Parathyroid adenoma (tissue), 2 donors: ENCODE results near the gene PLK3.

ENCODE experiments used
- H2AFZ ChIP-seq: fragments of 300-600 bp; sonication (generic); one replicate; pipeline ENCODE4 v1.7.0; 2017; ENCODE audit warnings: antibody characterized with exemption, mild to moderate bottlenecking
- H3K27ac ChIP-seq: fragments of 300-600 bp; sonication (generic); one replicate; pipeline ENCODE4 v1.7.0; 2017
- H3K27me3 ChIP-seq: fragments of 300-600 bp; sonication (generic); one replicate; pipeline ENCODE4 v1.7.0; 2017; ENCODE audit warnings: low read length; ENCODE audit not compliant: control insufficient read depth, insufficient read depth
- H3K36me3 ChIP-seq: fragments of 300-600 bp; sonication (generic); one replicate; pipeline ENCODE4 v1.7.0; 2017; ENCODE audit warnings: low read length; ENCODE audit not compliant: control insufficient read depth, insufficient read depth
- H3K4me1 ChIP-seq: fragments of 300-600 bp; sonication (generic); one replicate; pipeline ENCODE4 v1.7.0; 2017; ENCODE audit warnings: control low read depth
- H3K4me2 ChIP-seq: fragments of 300-600 bp; sonication (generic); one replicate; pipeline ENCODE4 v1.7.0; 2017; ENCODE audit warnings: low read length
- H3K4me3 ChIP-seq: fragments of 300-600 bp; sonication (generic); one replicate; pipeline ENCODE4 v1.7.0; 2017; ENCODE audit warnings: low read depth, low read length
- H3K79me2 ChIP-seq: fragments of 300-600 bp; sonication (generic); one replicate; pipeline ENCODE4 v1.7.0; 2017; ENCODE audit warnings: control low read depth
- H3K9ac ChIP-seq: fragments of 300-600 bp; sonication (generic); one replicate; pipeline ENCODE4 v1.7.0; 2017; ENCODE audit warnings: mild to moderate bottlenecking
- H3K9me3 ChIP-seq: fragments of 300-600 bp; sonication (generic); one replicate; pipeline ENCODE4 v1.7.0; 2017; ENCODE audit warnings: low read length; ENCODE audit not compliant: control insufficient read depth
- CTCF ChIP-seq: fragments of 300-600 bp; sonication (generic); IDR thresholded peaks from one replicate; pipeline ENCODE4 v1.7.0; 2017; ENCODE audit warnings: antibody characterized with exemption, mild to moderate bottlenecking
- donor health status: primary hyperparathyroidism.

PLK3 gene

GRCh38 chr1:44777969-44778635 lies 22.1 kb upstream of the PLK3 start:
- TF ChIP-seq CTCF: no peak
- H3K9ac ChIP-seq: no peak overlapping the region
- H3K79me2 ChIP-seq: no peaks in the 10 kb centered on the region
- H3K4me2 ChIP-seq: no peak overlapping the region
- H3K9me3 ChIP-seq: no peaks in the 10 kb centered on the region
- H2AFZ ChIP-seq: no peak overlapping the region
- no peaks in the 10 kb centered on the region for H3K36me3 ChIP-seq
- no peak overlapping the region for H3K27ac ChIP-seq
- H3K4me1 ChIP-seq: no peaks in the 10 kb centered on the region
- no peak overlapping the region for H3K4me3 ChIP-seq
- no peaks in the 10 kb centered on the region for H3K27me3 ChIP-seq

GRCh38 chr1:44778705-44779576 lies 21.2 kb upstream of the PLK3 start:
- no peak overlapping the region for H3K27ac ChIP-seq
- no peak overlapping the region for H2AFZ ChIP-seq
- no peak overlapping the region for H3K4me3 ChIP-seq
- H3K27me3 ChIP-seq: no peaks in the 10 kb centered on the region
- H3K79me2 ChIP-seq: no peaks in the 10 kb centered on the region
- no peak overlapping the region for H3K9ac ChIP-seq
- no peaks in the 10 kb centered on the region for H3K4me1 ChIP-seq
- no peak for TF ChIP-seq CTCF
- no peaks in the 10 kb centered on the region for H3K36me3 ChIP-seq
- no peak overlapping the region for H3K4me2 ChIP-seq
- no peaks in the 10 kb centered on the region for H3K9me3 ChIP-seq

GRCh38 chr1:44780583-44781121 lies 19.5 kb upstream of the PLK3 start:
- H3K27me3 ChIP-seq: no peaks in the 10 kb centered on the region
- H3K9ac ChIP-seq: no peak overlapping the region
- H3K27ac ChIP-seq: no peak overlapping the region
- no peaks in the 10 kb centered on the region for H3K79me2 ChIP-seq
- no peaks in the 10 kb centered on the region for H3K9me3 ChIP-seq
- no peak overlapping the region for H3K4me2 ChIP-seq
- H3K4me3 ChIP-seq: no peak overlapping the region
- no peaks in the 10 kb centered on the region for H3K36me3 ChIP-seq
- H2AFZ ChIP-seq: no peak overlapping the region
- peaks cover 5% of the 10 kb centered on the region for H3K4me1 ChIP-seq
- TF ChIP-seq CTCF: no peak

- Histone ChIP-seq H3K27me3 (no peaks in the 10 kb centered on the region), H3K9me3 (no peaks in the 10 kb centered on the region), H3K27ac (no peak overlapping the region), H3K79me2 (no peaks in the 10 kb centered on the region), H3K4me2 (no peak overlapping the region), H3K4me1 (peaks cover 5% of the 10 kb centered on the region), H2AFZ (peak overlapping the region; percentile 85), H3K4me3 (no peak overlapping the region), H3K36me3 (no peaks in the 10 kb centered on the region), H3K9ac (no peak overlapping the region)
- no peak for TF ChIP-seq CTCF
Measured at GRCh38 chr1:44783697-44784093, 16.5 kb upstream of the PLK3 start.
